Spleen (tissue), 11 donors: ENCODE measurements around the gene PRKCE. TPM values are rescaled to one million over a fixed set of nuclear protein-coding genes. Genes with fewer than 3 reads are reported as not detected.

Experiments used
- DNase-seq: peaks from one replicate; pipeline ENCODE4 v3.0.0-alpha.2; 2020
- H3K27ac ChIP-seq, 8 donors: fragments of 200-600 bp; sonication (generic) in 7 of 8; 1 replicate in 4 of 8; 2 replicates in 4 of 8; pipeline versions ENCODE4 v1.5.0 to v1.8.0; 2016 to 2021; ENCODE audit warnings: inconsistent platforms in 4 of 8, mild to moderate bottlenecking in 4 of 8, moderate library complexity in 1 of 8
- H3K27me3 ChIP-seq, 7 donors: fragments of 200-600 bp; sonication (generic) in 6 of 7; replicated peaks in 1 of 7; 1 replicate in 4 of 7; 2 replicates in 3 of 7; pipeline versions ENCODE4 v1.5.0 to v1.8.0; 2016 to 2021; ENCODE audit warnings: inconsistent platforms in 3 of 7, mild to moderate bottlenecking in 1 of 7
- H3K36me3 ChIP-seq, 6 donors: fragments of 200-600 bp; sonication (generic) in 5 of 6; 1 replicate in 4 of 6; 2 replicates in 2 of 6; pipeline versions ENCODE4 v1.5.0 to v1.8.0; 2016 to 2021; ENCODE audit warnings: inconsistent platforms in 2 of 6
- H3K4me1 ChIP-seq, 6 donors: fragments of 200-600 bp; sonication (generic) in 5 of 6; 1 replicate in 3 of 6; 2 replicates in 3 of 6; pipeline versions ENCODE4 v1.5.0 to v1.8.0; 2016 to 2021; ENCODE audit warnings: inconsistent platforms in 3 of 6
- H3K4me3 ChIP-seq, 8 donors: fragments of 200-600 bp; sonication (generic) in 7 of 8; 1 replicate in 4 of 8; 2 replicates in 4 of 8; pipeline versions ENCODE4 v1.5.0 to v1.8.0; 2016 to 2021; ENCODE audit warnings: inconsistent platforms in 4 of 8, mild to moderate bottlenecking in 4 of 8, moderate library complexity in 2 of 8
- H3K9me3 ChIP-seq, 8 donors: fragments of 200-600 bp; sonication (generic) in 7 of 8; 1 replicate in 4 of 8; 2 replicates in 4 of 8; pipeline versions ENCODE4 v1.5.0 to v1.8.0; 2016 to 2021; ENCODE audit warnings: inconsistent platforms in 4 of 8
- CTCF ChIP-seq, 11 experiments: fragments of 200-600 bp in 7 of 11; fragments of 450-650 bp in 4 of 11; sonication (generic) in 4 of 11; IDR thresholded peaks in 8 of 11; conservative IDR thresholded peaks in 3 of 11; 1 replicate in 7 of 11; 2 replicates in 4 of 11; pipeline versions ENCODE4 v1.4.0 to v1.8.0; 2016 to 2021; ENCODE audit warnings: antibody characterized with exemption in 11 of 11, inconsistent platforms in 4 of 11, mild to moderate bottlenecking in 1 of 11
- POLR2A ChIP-seq, 3 donors: fragments of 450-650 bp; IDR thresholded peaks; one replicate each; pipeline ENCODE4 v1.5.1; 2017; ENCODE audit warnings: antibody characterized with exemption in 3 of 3, mild to moderate bottlenecking in 1 of 3
- POLR2AphosphoS5 ChIP-seq, 3 donors: sonication (generic); formaldehyde crosslinking; IDR thresholded peaks; one replicate each; pipeline ENCODE4 v1.5.1; 2017; ENCODE audit warnings: antibody characterized with exemption in 3 of 3
- WGBS, 5 donors: extraction: QIAGEN DNeasy Blood & Tissue Kit in 3 of 5; methylation state at CpG; one replicate each; pipeline versions ENCODE4 v1.1.5 to v1.1.7; 2013 to 2018; 5-methylcytosine and 5-hydroxymethylcytosine counted together
- intact Hi-C: fragments of 100-400 bp; cut with DNase I; formaldehyde crosslinking; loops from one replicate; pipeline ENCODE4 v1.15.0; 2023; ENCODE audit warnings: low total_unique reads
- polyA plus RNA-seq, 3 donors: library from polyadenylated mRNA; stranded (reverse); fragments of 200-250 nt; gene quantifications; one replicate each; pipeline ENCODE4 v1.2.1, GENCODE V29; 2013
- total RNA-seq, 7 donors: library from RNA; depleted of rRNA in 3 of 7; stranded (reverse); fragments of >200 nt in 3 of 7; fragmentation: NEBNext Ultra II Directional in 4 of 7; extraction: Animal tissue kit (Norgen Biotek cat#: 25700) in 4 of 7; gene quantifications; one replicate each; pipeline versions ENCODE4 v1.1.0 to v1.2.1, GENCODE V29; 2016 to 2021
- donor health status: healthy with polysubstance abuse.
- donor health status: DM: no; HTN: no; CAD: no; lungs with moderate emphysema.
- donor health status: DM: no; HTN: no; CAD: no.
- donor health status: Bipolar disorder and iron deficiency.
- donor health status: healthy.
- donor health status: DM: no; HTN: no; CAD: no.
- donor health status: DM: yes; HTN: yes; CAD: no.

Gene PRKCE
- total and polyA plus RNA-seq, 10 donors = 2.5 to 43.6 (median 18.8) TPM

DNA sequence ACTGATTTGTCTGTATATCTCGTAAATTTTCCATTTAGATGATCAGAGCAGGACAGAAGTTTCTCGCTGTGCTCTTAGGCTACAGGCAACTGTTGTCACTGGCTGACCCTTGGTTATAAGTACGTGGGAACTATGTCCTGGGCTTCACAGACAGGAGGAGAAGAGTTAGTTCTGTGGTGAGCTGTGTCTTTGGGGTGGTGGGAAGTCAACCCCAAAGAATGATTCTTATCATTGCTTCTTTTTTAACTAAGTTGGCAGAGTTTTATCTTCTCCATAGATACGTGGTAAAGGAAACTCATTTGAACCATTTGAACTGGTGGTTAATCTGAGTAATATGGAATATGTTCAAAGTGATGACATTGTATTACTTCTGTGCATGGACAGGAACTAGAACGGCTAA, 415.1 kb downstream of the PRKCE start:
- DNase-seq = no peak
- H3K36me3 ChIP-seq = no peaks in the 10 kb centered on the region
- no peaks in the 10 kb centered on the region for H3K27me3 ChIP-seq
- WGBS, 5 donors = 82 to 89% (median 88%) methylated on average over 5 of the region's 5 CpGs
- no peaks in the 10 kb centered on the region for H3K9me3 ChIP-seq
- H3K27ac ChIP-seq = no peak overlapping the region
- peaks cover 0 to 12% (median 0%) of the 10 kb centered on the region in 6 donors for H3K4me1 ChIP-seq
- intact Hi-C loops = loop anchor here (10.0 kb wide), 1 partner anchor 298 kb away; no protein-coding TSS in a partner anchor
- TF ChIP-seq POLR2AphosphoS5 (IDR thresholded peaks at IDR 0.05) = no peak
- TF ChIP-seq CTCF (IDR thresholded peaks at IDR 0.05 in 8 of 11, conservative IDR thresholded peaks at IDR 0.05 in 3 of 11) = no peak
- TF ChIP-seq POLR2A (IDR thresholded peaks at IDR 0.05) = no peak
- H3K4me3 ChIP-seq = no peak overlapping the region

GRCh38 chr2:46067062-46067461, 415.6 kb downstream of the PRKCE start:
- no peak overlapping the region for H3K27ac ChIP-seq
- H3K27me3 ChIP-seq = no peaks in the 10 kb centered on the region
- no peaks in the 10 kb centered on the region for H3K36me3 ChIP-seq
- TF ChIP-seq POLR2AphosphoS5 (IDR thresholded peaks at IDR 0.05) (no peak), CTCF (IDR thresholded peaks at IDR 0.05 in 8 of 11, conservative IDR thresholded peaks at IDR 0.05 in 3 of 11) (no peak), POLR2A (IDR thresholded peaks at IDR 0.05) (no peak)
- 90 to 95% (median 94%) methylated on average over 3 of the region's 3 CpGs for WGBS, 5 donors
- peaks cover 0 to 12% (median 0%) of the 10 kb centered on the region in 6 donors for H3K4me1 ChIP-seq
- intact Hi-C loops = loop anchor here (10.0 kb wide), 1 partner anchor 298 kb away; no protein-coding TSS in a partner anchor
- H3K4me3 ChIP-seq = no peak overlapping the region
- H3K9me3 ChIP-seq = no peaks in the 10 kb centered on the region
- DNase-seq = no peak

GRCh38 chr2:46067501-46068305, 416.2 kb downstream of the PRKCE start:
- Histone ChIP-seq H3K4me3 (no peak overlapping the region), H3K27ac (no peak overlapping the region), H3K27me3 (no peaks in the 10 kb centered on the region), H3K9me3 (no peaks in the 10 kb centered on the region), H3K4me1 (peaks cover 0 to 10% (median 0%) of the 10 kb centered on the region in 6 donors), H3K36me3 (no peaks in the 10 kb centered on the region)
- WGBS, 5 donors = 81 to 87% (median 85%) methylated on average over 13 of the region's 13 CpGs
- DNase-seq = no peak
- intact Hi-C loops = loop anchor here (10.0 kb wide), 1 partner anchor 297 kb away; no protein-coding TSS in a partner anchor
- TF ChIP-seq POLR2A (IDR thresholded peaks at IDR 0.05) = no peak

GRCh38 chr2:46068636-46069035, 417.2 kb downstream of the PRKCE start:
- intact Hi-C loops = loop anchor here (10.0 kb wide), 1 partner anchor 296 kb away; no protein-coding TSS in a partner anchor
- 92 to 96% (median 95%) methylated on average over 4 of the region's 4 CpGs for WGBS, 5 donors
- no peak overlapping the region for H3K27ac ChIP-seq
- DNase-seq = no peak
- peaks cover 0 to 9% (median under 1%) of the 10 kb centered on the region in 6 donors for H3K4me1 ChIP-seq
- TF ChIP-seq CTCF (IDR thresholded peaks at IDR 0.05 in 8 of 11, conservative IDR thresholded peaks at IDR 0.05 in 3 of 11) (no peak), POLR2AphosphoS5 (IDR thresholded peaks at IDR 0.05) (no peak), POLR2A (IDR thresholded peaks at IDR 0.05) (no peak)
- H3K27me3 ChIP-seq = no peaks in the 10 kb centered on the region
- H3K36me3 ChIP-seq = no peaks in the 10 kb centered on the region
- no peak overlapping the region for H3K4me3 ChIP-seq
- no peaks in the 10 kb centered on the region for H3K9me3 ChIP-seq
